HCT116 (cell line): ENCODE results near the gene GOLGA2. TPM values are rescaled to one million over a fixed set of nuclear protein-coding genes. Genes with fewer than 3 reads are reported as not detected.
A peak's percentile ranks its signal among the peaks of the same experiment; 100 is the strongest.

Experiments used
- ATAC-seq: fragments of 200-7000 bp; cut with Tn5 transposase; 2 replicates; pipeline ENCODE4 v1.9.1; 2020; ENCODE audit warnings: mild to moderate bottlenecking, moderate library complexity
- BruUV-seq: library from RNA; stranded (reverse); fragments of 400-500 nt; replicated peaks from 2 replicates; lab custom pipeline; 2021; lab: Mats Ljungman, UMichigan
- CTCF ChIA-PET: fragments of 300-600 bp; sonication (Branson Sonifier 250); formaldehyde crosslinking; loops from one replicate; lab custom pipeline; 2021; ENCODE audit warnings: antibody characterized with exemption; lab: Charles Lee
- POLR2A ChIA-PET: fragments of 300-600, 350-600 bp; sonication (Branson Sonifier 250); formaldehyde crosslinking; loops from one replicate; lab custom pipeline; 2021; ENCODE audit warnings: antibody characterized with exemption; lab: Charles Lee
- RAD21 ChIA-PET, 2 experiments: fragments of 300-600 bp; sonication (Branson Sonifier 250); formaldehyde crosslinking; loops; one replicate each; lab custom pipeline; 2023; ENCODE audit warnings: low total read pairs in 2 of 2; ENCODE audit not compliant: uncharacterized antibody in 2 of 2, unreplicated experiment in 2 of 2, low non-redundant PET in 1 of 2; lab: Charles Lee
- DNase-seq: peaks from one replicate; pipeline ENCODE4 v3.0.0-alpha.2; 2010; ENCODE audit warnings: low read depth, low spot score
- H2AFZ ChIP-seq: fragments of 200-600 bp; shearing (Covaris generic), sonication (generic); 2 replicates; pipeline ENCODE4 v1.6.1; 2017; ENCODE audit warnings: low read depth, mixed run types, mixed read lengths, antibody characterized with exemption, low read length; ENCODE audit not compliant: poor library complexity, severe bottlenecking
- H3K27ac ChIP-seq: 2 replicates; pipeline ENCODE4 v1.5.1; 2012; ENCODE audit warnings: low read depth, low read length
- H3K27me3 ChIP-seq: fragments of 200-600 bp; sonication (generic); 2 replicates; pipeline ENCODE4 v1.6.1; 2016; ENCODE audit warnings: mixed run types, low read length, mixed read lengths; ENCODE audit not compliant: insufficient read depth
- H3K36me3 ChIP-seq, 2 experiments: fragments of 200-500 bp in 1 of 2; fragments of 200-600 bp in 1 of 2; sonication (Bioruptor generic) in 1 of 2; sonication (generic) in 1 of 2; 2 replicates each; pipeline versions ENCODE4 v1.5.1 to v1.6.1; 2014 to 2016; ENCODE audit warnings: low read length in 2 of 2, inconsistent platforms in 1 of 2, mixed read lengths in 1 of 2, mixed run types in 1 of 2; ENCODE audit not compliant: insufficient read depth in 2 of 2, control insufficient read depth in 1 of 2
- H3K4me1 ChIP-seq, 2 experiments: fragments of 200-600 bp in 1 of 2; sonication (generic) in 1 of 2; 2 replicates each; pipeline versions ENCODE4 v1.5.1 to v1.6.1; 2012 to 2017; ENCODE audit warnings: low read length in 2 of 2, inconsistent platforms in 1 of 2, mild to moderate bottlenecking in 1 of 2, mixed read lengths in 1 of 2, mixed run types in 1 of 2, moderate library complexity in 1 of 2; ENCODE audit not compliant: insufficient read depth in 2 of 2, control insufficient read depth in 1 of 2
- H3K4me2 ChIP-seq: fragments of 200-600 bp; sonication (generic); 2 replicates; pipeline ENCODE4 v1.6.1; 2017; ENCODE audit warnings: mixed run types, low read length, mixed read lengths
- H3K4me3 ChIP-seq, 2 experiments: fragments of 200-600 bp in 1 of 2; sonication (generic) in 1 of 2; replicated peaks in 1 of 2; 2 replicates each; pipeline ENCODE4 v1.5.1; 2011 to 2016; ENCODE audit warnings: low read length in 2 of 2, control low read depth in 1 of 2, low read depth in 1 of 2, mild to moderate bottlenecking in 1 of 2, mixed read lengths in 1 of 2, mixed run types in 1 of 2
- H3K79me2 ChIP-seq: fragments of 200-600 bp; sonication (generic); 2 replicates; pipeline ENCODE4 v1.6.1; 2017; ENCODE audit warnings: mild to moderate bottlenecking, mixed run types, low read length, moderate library complexity, mixed read lengths; ENCODE audit not compliant: insufficient read depth
- H3K9ac ChIP-seq: fragments of 200-600 bp; sonication (generic); 2 replicates; pipeline ENCODE4 v1.6.1; 2016; ENCODE audit warnings: low read length, mixed read lengths
- H3K9me2 ChIP-seq: fragments of 200-600 bp; sonication (generic), shearing (Covaris generic); 2 replicates; pipeline ENCODE4 v1.6.1; 2017; ENCODE audit warnings: mixed run types, mild to moderate bottlenecking, moderate library complexity; ENCODE audit not compliant: insufficient read depth
- H3K9me3 ChIP-seq, 2 experiments: fragments of 200-500 bp in 1 of 2; fragments of 200-600 bp in 1 of 2; sonication (Bioruptor generic) in 1 of 2; sonication (generic) in 1 of 2; 2 replicates each; pipeline ENCODE4 v1.6.1; 2014 to 2017; ENCODE audit warnings: low read length in 2 of 2, mixed read lengths in 2 of 2, inconsistent platforms in 1 of 2, low read depth in 1 of 2, mild to moderate bottlenecking in 1 of 2, mixed run types in 1 of 2, moderate library complexity in 1 of 2; ENCODE audit not compliant: control insufficient read depth in 1 of 2, insufficient read depth in 1 of 2
- H4K20me1 ChIP-seq: fragments of 200-600 bp; sonication (generic), shearing (Covaris generic); 2 replicates; pipeline ENCODE4 v1.6.1; 2017; ENCODE audit warnings: mixed run types, mild to moderate bottlenecking, moderate library complexity; ENCODE audit not compliant: insufficient read depth
- CTCF ChIP-seq, 3 experiments: fragments of 200-600 bp in 1 of 3; sonication (generic) in 1 of 3; IDR thresholded peaks in 2 of 3; conservative IDR thresholded peaks in 1 of 3; 2 replicates each; pipeline ENCODE4 v1.5.1; 2012 to 2017; ENCODE audit warnings: low read depth in 2 of 3, low read length in 2 of 3, antibody characterized with exemption in 1 of 3, borderline replicate concordance in 1 of 3, control low read depth in 1 of 3, mild to moderate bottlenecking in 1 of 3, mixed read lengths in 1 of 3, mixed run types in 1 of 3, moderate library complexity in 1 of 3; ENCODE audit not compliant: insufficient read depth in 1 of 3
- ELF1 ChIP-seq: IDR thresholded peaks from 2 replicates; pipeline ENCODE4 v1.6.1; 2012; ENCODE audit warnings: low read depth, borderline replicate concordance
- FOSL1 ChIP-seq: IDR thresholded peaks from 2 replicates; pipeline ENCODE4 v1.6.1; 2012; ENCODE audit warnings: low read depth
- JUND ChIP-seq: IDR thresholded peaks from 2 replicates; pipeline ENCODE4 v1.6.1; 2012
- POLR2A ChIP-seq: IDR thresholded peaks from 2 replicates; pipeline ENCODE4 v1.7.0; 2011; ENCODE audit warnings: borderline replicate concordance; ENCODE audit not compliant: insufficient read depth, insufficient read length; ENCODE audit errors: extremely low read depth
- POLR2AphosphoS5 ChIP-seq: IDR thresholded peaks from 2 replicates; pipeline ENCODE4 v1.6.1; 2011; ENCODE audit warnings: mild to moderate bottlenecking, low read depth, low read length, moderate library complexity
- REST ChIP-seq: IDR thresholded peaks from 2 replicates; pipeline ENCODE4 v1.6.1; 2012; ENCODE audit warnings: low read depth
- TCF7L2 ChIP-seq: IDR thresholded peaks from 2 replicates; pipeline ENCODE4 v1.7.0; 2011; ENCODE audit warnings: borderline replicate concordance, inconsistent platforms; ENCODE audit not compliant: insufficient read depth, insufficient read length; ENCODE audit errors: extremely low read depth
- YY1 ChIP-seq: IDR thresholded peaks from 2 replicates; pipeline ENCODE4 v1.6.1; 2011; ENCODE audit warnings: low read length, low read depth, moderate library complexity, mild to moderate bottlenecking; ENCODE audit not compliant: insufficient replicate concordance; ENCODE audit errors: extremely low read depth
- ZNF274 ChIP-seq: fragments of 200-500 bp; sonication (Bioruptor generic); IDR thresholded peaks from 2 replicates; pipeline ENCODE4 v1.6.1; 2014; ENCODE audit warnings: mild to moderate bottlenecking, low read depth, low read length, inconsistent platforms
- intact Hi-C: fragments of 100-400 bp; cut with micrococcal nuclease; formaldehyde crosslinking; loops from 2 replicates; pipeline ENCODE4 v1.10.0; 2022
- total RNA-seq: library from RNA; stranded (reverse); gene quantifications from one replicate; pipeline ENCODE4 v1.2.1, GENCODE V29; 2021; ENCODE audit not compliant: unreplicated experiment

The GOLGA2 gene
- total RNA-seq, 1 experiment from 2014 or later = 67.0 TPM

GRCh38 chr9:128321879-128322403 lies 46.1 kb upstream of the GOLGA2 start:
- ChIA-PET CTCF (no interaction called here), RAD21 (no interaction called here), POLR2A (interaction anchor here (0.6 to 1.1 kb wide), 2 partner anchors 15 to 33 kb away, joined by 5 read pairs; no protein-coding TSS in a partner anchor)
- peaks cover 38% of the 10 kb centered on the region for H3K79me2 ChIP-seq
- H3K27ac ChIP-seq = peak overlapping the region; percentile 93
- H3K4me1 ChIP-seq = peaks cover 8 to 17% of the 10 kb centered on the region in 2 experiments
- H3K27me3 ChIP-seq = no peaks in the 10 kb centered on the region
- H2AFZ ChIP-seq = no peak overlapping the region
- intact Hi-C loops = loop anchor here (1.0 to 2.0 kb wide), 2 partner anchors 15 to 19 kb away; no protein-coding TSS in a partner anchor
- no peaks in the 10 kb centered on the region for H3K9me2 ChIP-seq
- no peaks in the 10 kb centered on the region for H4K20me1 ChIP-seq
- peak overlapping the region; percentile 89 for H3K4me2 ChIP-seq
- H3K36me3 ChIP-seq = peaks cover 10 to 20% of the 10 kb centered on the region in 2 experiments; a peak in 3 of 4 replicates
- H3K9ac ChIP-seq = peak overlapping the region; percentile 85
- no peaks in the 10 kb centered on the region for H3K9me3 ChIP-seq
- peak overlapping the region; percentile 99 to 100 for H3K4me3 ChIP-seq
- TF ChIP-seq JUND (no peak), POLR2A (peak; percentile 82)
- no peak for DNase-seq
- ATAC-seq = peak; percentile 59
- TSS peak; percentile 85 for BruUV-seq

- Histone ChIP-seq H3K4me3 (peak overlapping the region; percentile 99 to 100), H3K9me2 (no peaks in the 10 kb centered on the region), H3K9me3 (no peaks in the 10 kb centered on the region), H3K9ac (peak overlapping the region; percentile 85), H3K4me2 (peak overlapping the region; percentile 89), H3K36me3 (peaks cover 14 to 24% of the 10 kb centered on the region in 2 experiments; a peak in 3 of 4 replicates), H3K27ac (peak overlapping the region; percentile 93; the same call in 1 of the 2 replicates), H2AFZ (no peak overlapping the region), H4K20me1 (no peaks in the 10 kb centered on the region), H3K27me3 (no peaks in the 10 kb centered on the region), H3K4me1 (peaks cover 8 to 17% of the 10 kb centered on the region in 2 experiments), H3K79me2 (peaks cover 38% of the 10 kb centered on the region)
- intact Hi-C loops = no loop called here
- ChIA-PET POLR2A (interaction anchor here (0.6 to 1.1 kb wide), 2 partner anchors 14 to 33 kb away, joined by 5 read pairs; no protein-coding TSS in a partner anchor), CTCF (no interaction called here), RAD21 (no interaction called here)
- ATAC-seq = no peak
- no peak for DNase-seq
- no TSS peak for BruUV-seq
- TF ChIP-seq POLR2A (no peak), CTCF (IDR thresholded peaks at IDR 0.05 in 2 of 3, conservative IDR thresholded peaks at IDR 0.05 in 1 of 3; ENCODE audit: borderline replicate concordance in 1 of 3, insufficient read depth in 1 of 3, low read depth in 2 of 3, low read length in 2 of 3) (no peak), YY1 (no peak), ZNF274 (no peak), FOSL1 (no peak), ELF1 (no peak), TCF7L2 (no peak), REST (no peak), POLR2AphosphoS5 (no peak)
Observed at GRCh38 chr9:128321343-128321742, 45.5 kb upstream of the GOLGA2 start.
